Measurements from ENCODE around the gene RAP2B. TPM values are rescaled to one million over a fixed set of nuclear protein-coding genes. Genes with fewer than 3 reads are reported as not detected.
A peak's percentile ranks its signal among the peaks of the same experiment; 100 is the strongest.

RAP2B gene
- total RNA-seq, 1 donor from 2014 or later = 29.0 TPM

- DNase-seq (ENCODE audit: low read depth) (no peak), FAIRE-seq (no peak)
- Histone ChIP-seq H3K27me3 (ENCODE audit: control insufficient read depth, insufficient read depth, low read length) (no peaks in the 10 kb centered on the region), H3K4me3 (ENCODE audit: low read depth, low read length) (no peak overlapping the region), H3K36me3 (ENCODE audit: control insufficient read depth, insufficient read depth, low read length) (no peaks in the 10 kb centered on the region)
- no peak for TF ChIP-seq CTCF (IDR thresholded peaks at IDR 0.05; ENCODE audit: insufficient read depth, low read length, severe bottlenecking)
Observed at GRCh38 chr3:153215497-153215896, 53.5 kb downstream of the RAP2B start.

GRCh38 chr3:153215966-153216365 is 53.9 kb downstream of the RAP2B start:
- TF ChIP-seq CTCF (IDR thresholded peaks at IDR 0.05; ENCODE audit: insufficient read depth, low read length, severe bottlenecking) = no peak
- Histone ChIP-seq H3K36me3 (ENCODE audit: control insufficient read depth, insufficient read depth, low read length) (no peaks in the 10 kb centered on the region), H3K27me3 (ENCODE audit: control insufficient read depth, insufficient read depth, low read length) (no peaks in the 10 kb centered on the region), H3K4me3 (ENCODE audit: low read depth, low read length) (no peak overlapping the region)
- DNase-seq (ENCODE audit: low read depth) = no peak
- peak; percentile 36 for FAIRE-seq

GRCh38 chr3:153216928-153217327 is 54.9 kb downstream of the RAP2B start:
- TF ChIP-seq CTCF (IDR thresholded peaks at IDR 0.05; ENCODE audit: insufficient read depth, low read length, severe bottlenecking) = no peak
- Histone ChIP-seq H3K4me3 (ENCODE audit: low read depth, low read length) (no peak overlapping the region), H3K27me3 (ENCODE audit: control insufficient read depth, insufficient read depth, low read length) (no peaks in the 10 kb centered on the region), H3K36me3 (ENCODE audit: control insufficient read depth, insufficient read depth, low read length) (no peaks in the 10 kb centered on the region)
- DNase-seq (ENCODE audit: low read depth) = no peak
- FAIRE-seq = no peak

GRCh38 chr3:153219146-153219545 is 57.1 kb downstream of the RAP2B start:
- FAIRE-seq = no peak
- TF ChIP-seq CTCF (IDR thresholded peaks at IDR 0.05; ENCODE audit: insufficient read depth, low read length, severe bottlenecking) = no peak
- DNase-seq (ENCODE audit: low read depth) = peak; percentile 67
- Histone ChIP-seq H3K36me3 (ENCODE audit: control insufficient read depth, insufficient read depth, low read length) (no peaks in the 10 kb centered on the region), H3K4me3 (ENCODE audit: low read depth, low read length) (no peak overlapping the region), H3K27me3 (ENCODE audit: control insufficient read depth, insufficient read depth, low read length) (no peaks in the 10 kb centered on the region)
